Natural killer cell treated with Interleukin-12 subunit alpha and Interleukin-12 subunit beta and Interleukin-15 and Interleukin-18, amount 100 ng/mL, for 72 hours (primary cell): Measurements from ENCODE around the gene TXNDC8. TPM values are rescaled to one million over a fixed set of nuclear protein-coding genes. Genes with fewer than 3 reads are reported as not detected.
A peak's percentile ranks its signal among the peaks of the same experiment; 100 is the strongest.
"Not testable (repeated sequence)": the region's sequence is repeated elsewhere in the genome, so short reads cannot be mapped to it uniquely, and the experiment has no call there.

Experiments used
- ATAC-seq, 2 donors: fragments of 150-1000 bp; cut with Tn5 transposase in 1 of 2; sonication (Bioruptor Pico), chemical (Tn5 transposase) in 1 of 2; 2 replicates each; pipeline ENCODE4 v1.10.0; 2021
- DNase-seq: peaks from one replicate; pipeline ENCODE4 v3.0.0; 2022; ENCODE audit warnings: low spot score
- H3K27ac Mint-ChIP-seq, 2 donors: 1 replicate in 1 of 2; 2 replicates in 1 of 2; pipeline ENCODE4 v1.8.0; 2022; ENCODE audit warnings: mixed read lengths in 2 of 2, mild to moderate bottlenecking in 1 of 2, moderate library complexity in 1 of 2
- H3K27me3 Mint-ChIP-seq, 2 donors: 1 replicate in 1 of 2; 2 replicates in 1 of 2; pipeline ENCODE4 v1.8.0; 2022; ENCODE audit warnings: mixed read lengths in 2 of 2
- H3K36me3 Mint-ChIP-seq: one replicate; pipeline ENCODE4 v1.8.0; 2022; ENCODE audit warnings: mixed read lengths
- H3K4me1 Mint-ChIP-seq, 2 donors: 1 replicate in 1 of 2; 2 replicates in 1 of 2; pipeline ENCODE4 v1.8.0; 2022; ENCODE audit warnings: low read depth in 2 of 2, mixed read lengths in 2 of 2, mild to moderate bottlenecking in 1 of 2
- H3K4me3 Mint-ChIP-seq: one replicate; pipeline ENCODE4 v1.8.0; 2022; ENCODE audit warnings: mixed read lengths
- H3K9me3 Mint-ChIP-seq: 2 replicates; pipeline ENCODE4 v1.8.0; 2022; ENCODE audit warnings: mixed read lengths
- total RNA-seq, 2 donors: library from RNA; stranded (reverse); gene quantifications; one replicate each; pipeline ENCODE4 v1.2.3, GENCODE V29; 2022

Gene TXNDC8
- total RNA-seq, 2 donors from 2014 or later = not detected

- DNase-seq (no peak), ATAC-seq (no peak)
- Mint-ChIP-seq H3K4me1 (peaks cover 7% of the 10 kb centered on the region in 2 donors), H3K9me3 (no peaks in the 10 kb centered on the region), H3K4me3 (peak overlapping the region; percentile 46), H3K27ac (no peak overlapping the region), H3K36me3 (no peaks in the 10 kb centered on the region), H3K27me3 (no peaks in the 10 kb centered on the region)
Observed at GRCh38 chr9:110316261-110317075, 21.2 kb downstream of the TXNDC8 start.

- not testable (repeated sequence) for H3K27ac Mint-ChIP-seq, DNase-seq, H3K36me3 Mint-ChIP-seq, H3K9me3 Mint-ChIP-seq, ATAC-seq, H3K4me3 Mint-ChIP-seq, H3K27me3 Mint-ChIP-seq
- H3K4me1 Mint-ChIP-seq = peaks cover 7 to 12% of the 10 kb centered on the region in 2 donors
Observed at GRCh38 chr9:110311978-110312377, 25.7 kb downstream of the TXNDC8 start.

DNA sequence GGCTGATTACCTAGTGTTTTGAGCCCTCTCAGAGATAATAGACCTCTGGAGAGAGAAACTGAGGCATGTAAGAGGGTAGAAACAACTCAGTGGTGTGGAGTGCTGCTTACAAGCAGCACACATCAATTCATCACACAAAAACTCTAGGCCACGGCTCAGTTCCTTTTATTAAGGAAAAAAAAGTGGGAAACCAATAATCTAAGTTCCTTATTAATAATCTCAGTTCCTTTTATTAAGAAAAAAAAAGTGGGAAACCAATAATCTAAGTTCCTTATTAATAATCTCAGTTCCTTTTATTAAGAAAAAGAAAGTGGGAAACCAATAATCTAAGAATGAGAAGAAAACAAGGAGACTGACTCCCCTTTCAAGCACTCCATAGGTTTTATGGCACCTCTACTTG lies 28.0 kb downstream of the TXNDC8 start:
- no peaks in the 10 kb centered on the region for H3K9me3 Mint-ChIP-seq
- peaks cover 0 to 5% of the 10 kb centered on the region in 2 donors for H3K4me1 Mint-ChIP-seq
- peaks cover 4 to 8% of the 10 kb centered on the region in 2 donors for H3K27me3 Mint-ChIP-seq
- H3K27ac Mint-ChIP-seq = no peak overlapping the region
- no peak for ATAC-seq
- no peak for DNase-seq
- no peaks in the 10 kb centered on the region for H3K36me3 Mint-ChIP-seq
- H3K4me3 Mint-ChIP-seq = no peak overlapping the region

DNA sequence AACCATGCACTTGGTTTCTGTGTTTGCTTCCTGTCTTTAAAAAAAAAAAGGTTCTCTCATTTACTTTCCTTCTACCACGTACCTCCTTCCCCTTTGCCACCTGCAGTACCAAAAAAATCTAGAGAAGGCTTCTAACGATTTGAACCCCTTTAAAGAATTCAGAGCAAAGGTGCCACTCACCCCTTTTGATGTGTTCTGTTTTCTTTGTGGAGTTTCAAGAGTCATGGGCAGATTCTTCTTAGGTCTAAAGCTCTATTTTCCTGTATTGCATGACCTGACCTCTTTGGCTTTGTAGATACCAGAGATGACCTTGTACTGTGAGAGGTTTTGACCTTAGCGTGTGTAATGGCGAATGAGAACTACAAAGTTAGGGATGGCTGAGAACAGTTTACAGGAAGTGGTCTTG lies 29.0 kb downstream of the TXNDC8 start:
- H3K36me3 Mint-ChIP-seq = no peaks in the 10 kb centered on the region
- H3K27me3 Mint-ChIP-seq = peaks cover 4 to 12% of the 10 kb centered on the region in 2 donors
- no peaks in the 10 kb centered on the region for H3K9me3 Mint-ChIP-seq
- DNase-seq = no peak
- peaks cover 0 to 5% of the 10 kb centered on the region in 2 donors for H3K4me1 Mint-ChIP-seq
- no peak overlapping the region for H3K27ac Mint-ChIP-seq
- H3K4me3 Mint-ChIP-seq = no peak overlapping the region
- ATAC-seq = no peak

- H3K27ac Mint-ChIP-seq = no peak overlapping the region
- no peak overlapping the region for H3K4me3 Mint-ChIP-seq
- peaks cover 11 to 13% of the 10 kb centered on the region in 2 donors for H3K27me3 Mint-ChIP-seq
- ATAC-seq = no peak
- H3K4me1 Mint-ChIP-seq = peaks cover 0 to 5% of the 10 kb centered on the region in 2 donors
- H3K9me3 Mint-ChIP-seq = no peaks in the 10 kb centered on the region
- H3K36me3 Mint-ChIP-seq = no peaks in the 10 kb centered on the region
- DNase-seq = no peak
Observed at GRCh38 chr9:110307191-110307590, 30.5 kb downstream of the TXNDC8 start.

GRCh38 chr9:110303133-110303532 lies 34.5 kb downstream of the TXNDC8 start:
- H3K4me3 Mint-ChIP-seq = no peak overlapping the region
- H3K4me1 Mint-ChIP-seq = no peaks in the 10 kb centered on the region
- H3K27ac Mint-ChIP-seq = no peak overlapping the region
- peaks cover 19 to 20% of the 10 kb centered on the region in 2 donors for H3K27me3 Mint-ChIP-seq
- ATAC-seq (no peak), DNase-seq (no peak)
- H3K9me3 Mint-ChIP-seq = no peaks in the 10 kb centered on the region
- H3K36me3 Mint-ChIP-seq = no peaks in the 10 kb centered on the region

- ATAC-seq (no peak), DNase-seq (no peak)
- no peak overlapping the region for H3K27ac Mint-ChIP-seq
Observed at GRCh38 chr9:110298043-110298605, 39.5 kb downstream of the TXNDC8 start.

GRCh38 chr9:110293248-110293647 lies 44.4 kb downstream of the TXNDC8 start:
- H3K4me1 Mint-ChIP-seq = no peaks in the 10 kb centered on the region
- DNase-seq (no peak), ATAC-seq (no peak)
- no peaks in the 10 kb centered on the region for H3K9me3 Mint-ChIP-seq
- H3K27ac Mint-ChIP-seq = no peak overlapping the region
- H3K4me3 Mint-ChIP-seq = no peak overlapping the region
- peaks cover 5 to 12% of the 10 kb centered on the region in 2 donors for H3K27me3 Mint-ChIP-seq
- no peaks in the 10 kb centered on the region for H3K36me3 Mint-ChIP-seq

More at GRCh38 chr9:110298043-110298605, 39.5 kb downstream of the TXNDC8 start:
- H3K4me3 Mint-ChIP-seq = no peak overlapping the region
- no peaks in the 10 kb centered on the region for H3K4me1 Mint-ChIP-seq
- peaks cover 18% of the 10 kb centered on the region in 2 donors for H3K27me3 Mint-ChIP-seq
- no peaks in the 10 kb centered on the region for H3K9me3 Mint-ChIP-seq
- H3K36me3 Mint-ChIP-seq = no peaks in the 10 kb centered on the region

- Mint-ChIP-seq H3K4me1 (no peaks in the 10 kb centered on the region), H3K36me3 (no peaks in the 10 kb centered on the region), H3K9me3 (no peaks in the 10 kb centered on the region), H3K27me3 (peaks cover 4 to 10% of the 10 kb centered on the region in 2 donors), H3K27ac (no peak overlapping the region), H3K4me3 (no peak overlapping the region)
- no peak for DNase-seq
- ATAC-seq = peak in 1 of 2 donors; percentile 43
Observed at GRCh38 chr9:110291921-110292557, 45.6 kb downstream of the TXNDC8 start.

GRCh38 chr9:110290001-110290400 lies 47.7 kb downstream of the TXNDC8 start:
- ATAC-seq (no peak), DNase-seq (no peak)
- Mint-ChIP-seq H3K27me3 (peaks cover 4 to 10% of the 10 kb centered on the region in 2 donors), H3K9me3 (no peaks in the 10 kb centered on the region), H3K27ac (no peak overlapping the region), H3K4me3 (no peak overlapping the region), H3K4me1 (no peaks in the 10 kb centered on the region), H3K36me3 (no peaks in the 10 kb centered on the region)

DNA sequence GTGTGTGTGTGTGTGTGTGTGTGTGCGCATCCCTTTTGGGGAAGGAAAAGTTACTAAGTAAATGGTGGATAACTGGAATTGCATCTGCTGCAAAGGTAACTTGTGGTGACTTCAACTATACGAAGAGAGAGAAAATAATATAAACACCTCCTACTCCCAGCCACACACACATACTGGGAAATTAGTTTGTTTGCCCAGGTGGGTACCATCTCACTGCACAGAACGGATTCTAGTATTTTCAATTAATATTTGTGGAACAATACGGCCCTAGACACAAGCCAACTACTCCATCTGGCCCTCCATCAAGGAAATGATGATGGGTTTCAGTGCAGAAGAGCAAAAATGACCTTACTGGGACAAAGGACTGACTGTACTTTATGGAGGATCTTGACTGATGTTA lies 49.2 kb downstream of the TXNDC8 start:
- H3K9me3 Mint-ChIP-seq = no peaks in the 10 kb centered on the region
- H3K4me3 Mint-ChIP-seq = no peak overlapping the region
- H3K4me1 Mint-ChIP-seq = no peaks in the 10 kb centered on the region
- ATAC-seq (no peak), DNase-seq (no peak)
- H3K27me3 Mint-ChIP-seq = peaks cover 2 to 10% of the 10 kb centered on the region in 2 donors
- H3K36me3 Mint-ChIP-seq = no peaks in the 10 kb centered on the region
- no peak overlapping the region for H3K27ac Mint-ChIP-seq

DNA sequence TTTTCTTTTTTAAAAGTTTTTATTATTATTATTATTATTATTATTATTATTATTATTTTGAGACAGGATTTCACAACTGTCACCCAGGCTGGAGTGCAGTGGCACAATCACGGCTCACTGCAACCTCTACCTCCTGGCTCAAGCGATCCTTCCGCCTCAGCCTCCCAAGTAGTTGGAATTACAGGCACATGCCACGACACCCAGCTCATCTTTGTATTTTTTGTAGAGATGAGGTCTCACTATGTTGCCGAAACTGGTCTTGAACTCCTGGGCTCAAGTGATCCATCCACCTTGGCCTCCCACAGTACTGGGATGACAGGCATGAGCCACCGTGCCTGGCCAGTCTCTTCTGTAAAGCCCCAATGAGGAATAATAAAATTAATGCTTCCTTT lies 50.4 kb downstream of the TXNDC8 start:
- Mint-ChIP-seq H3K4me3 (no peak overlapping the region), H3K27ac (no peak overlapping the region), H3K4me1 (no peaks in the 10 kb centered on the region), H3K36me3 (no peaks in the 10 kb centered on the region), H3K27me3 (peaks cover 2 to 10% of the 10 kb centered on the region in 2 donors), H3K9me3 (no peaks in the 10 kb centered on the region)
- DNase-seq (no peak), ATAC-seq (no peak)

GRCh38 chr9:110284211-110284844 lies 53.3 kb downstream of the TXNDC8 start:
- Mint-ChIP-seq H3K4me1 (no peaks in the 10 kb centered on the region), H3K36me3 (no peaks in the 10 kb centered on the region), H3K27me3 (peaks cover 2 to 16% of the 10 kb centered on the region in 2 donors), H3K4me3 (no peak overlapping the region), H3K9me3 (no peaks in the 10 kb centered on the region), H3K27ac (no peak overlapping the region)
- DNase-seq (no peak), ATAC-seq (no peak)

GRCh38 chr9:110283751-110284150 lies 53.9 kb downstream of the TXNDC8 start:
- H3K4me1 Mint-ChIP-seq = no peaks in the 10 kb centered on the region
- H3K9me3 Mint-ChIP-seq = no peaks in the 10 kb centered on the region
- H3K27me3 Mint-ChIP-seq = peaks cover 2 to 17% of the 10 kb centered on the region in 2 donors
- H3K36me3 Mint-ChIP-seq = no peaks in the 10 kb centered on the region
- no peak overlapping the region for H3K4me3 Mint-ChIP-seq
- ATAC-seq (no peak), DNase-seq (no peak)
- H3K27ac Mint-ChIP-seq = no peak overlapping the region
